Colonic mucosa (tissue), 4 donors: Measurements from ENCODE around the gene CYFIP2. TPM values are rescaled to one million over a fixed set of nuclear protein-coding genes. Genes with fewer than 3 reads are reported as not detected.

Source experiments
- DNase-seq: peaks from one replicate; pipeline ENCODE4 v3.0.0-alpha.2; 2020
- H3K27ac ChIP-seq: fragments of 200-600 bp; one replicate; pipeline ENCODE4 v1.8.0; 2021
- H3K27me3 ChIP-seq: fragments of 200-600 bp; one replicate; pipeline ENCODE4 v1.8.0; 2021
- H3K36me3 ChIP-seq: fragments of 200-600 bp; one replicate; pipeline ENCODE4 v1.8.0; 2021
- H3K4me1 ChIP-seq: fragments of 200-600 bp; one replicate; pipeline ENCODE4 v1.8.0; 2021; ENCODE audit warnings: mild to moderate bottlenecking
- H3K4me3 ChIP-seq: fragments of 200-600 bp; one replicate; pipeline ENCODE4 v1.8.0; 2021
- H3K9ac ChIP-seq, 2 donors: one replicate each; pipeline ENCODE4 v1.7.0; 2013; ENCODE audit warnings: control low read depth in 2 of 2, low read depth in 2 of 2, low read length in 2 of 2
- H3K9me3 ChIP-seq: fragments of 200-600 bp; one replicate; pipeline ENCODE4 v1.8.0; 2021
- intact Hi-C: fragments of 100-400 bp; cut with DNase I; formaldehyde crosslinking; loops from one replicate; pipeline ENCODE4 v1.14.1; 2022
- total RNA-seq, 2 donors: library from RNA; stranded (reverse); fragmentation: NEBNext Ultra II Directional in 1 of 2; extraction: Animal tissue kit (Norgen Biotek cat#: 25700) in 1 of 2; gene quantifications; one replicate each; pipeline ENCODE4 v1.2.1, GENCODE V29; 2021
- TF ChIP-seq, protein P1 (sequence below): fragments of 200-600 bp; IDR thresholded peaks from one replicate; pipeline ENCODE4 v1.8.0; 2022; ENCODE audit warnings: antibody characterized with exemption, mild to moderate bottlenecking
- donor health status: healthy.
- donor health status: DM: no; HTN: no; CAD: no.
- donor health status: DM: no; HTN: no; CAD: no.

Gene CYFIP2
- total RNA-seq, 2 donors from 2014 or later: 22.4 to 26.1 TPM

DNA sequence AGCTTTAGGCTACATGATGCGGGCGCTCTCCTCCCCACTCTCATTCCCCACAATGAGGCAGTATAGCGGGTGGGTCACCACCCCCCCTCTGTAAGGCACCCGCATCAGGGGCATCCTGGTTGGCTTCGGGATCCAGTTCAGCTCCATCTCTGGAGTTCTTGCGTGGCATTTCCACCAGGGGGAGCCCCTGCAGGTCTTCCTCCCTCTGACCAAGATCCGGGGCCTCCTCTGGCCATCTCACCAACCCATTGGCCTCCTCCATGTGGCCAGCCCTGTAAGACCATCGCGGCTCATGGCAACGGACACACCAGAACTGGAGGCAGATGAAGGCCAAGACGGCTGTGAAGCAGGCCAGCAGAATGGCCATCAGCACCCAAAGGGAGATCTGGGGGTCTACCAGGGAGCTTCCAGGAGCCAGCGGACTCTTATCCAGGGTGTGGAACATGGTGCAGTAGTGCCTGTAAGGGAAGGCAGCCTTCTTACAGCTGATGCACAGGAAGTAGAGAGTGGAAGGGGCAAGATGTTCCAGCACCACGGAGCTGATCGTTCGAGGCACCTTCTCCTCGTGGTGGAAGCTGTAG lies 77.0 kb downstream of the CYFIP2 start:
- Histone ChIP-seq H3K27ac (no peak overlapping the region), H3K27me3 (no peaks in the 10 kb centered on the region), H3K4me3 (no peak overlapping the region), H3K36me3 (no peaks in the 10 kb centered on the region), H3K4me1 (no peaks in the 10 kb centered on the region), H3K9me3 (no peaks in the 10 kb centered on the region), H3K9ac (no peak overlapping the region)
- TF ChIP-seq, protein P1, sequence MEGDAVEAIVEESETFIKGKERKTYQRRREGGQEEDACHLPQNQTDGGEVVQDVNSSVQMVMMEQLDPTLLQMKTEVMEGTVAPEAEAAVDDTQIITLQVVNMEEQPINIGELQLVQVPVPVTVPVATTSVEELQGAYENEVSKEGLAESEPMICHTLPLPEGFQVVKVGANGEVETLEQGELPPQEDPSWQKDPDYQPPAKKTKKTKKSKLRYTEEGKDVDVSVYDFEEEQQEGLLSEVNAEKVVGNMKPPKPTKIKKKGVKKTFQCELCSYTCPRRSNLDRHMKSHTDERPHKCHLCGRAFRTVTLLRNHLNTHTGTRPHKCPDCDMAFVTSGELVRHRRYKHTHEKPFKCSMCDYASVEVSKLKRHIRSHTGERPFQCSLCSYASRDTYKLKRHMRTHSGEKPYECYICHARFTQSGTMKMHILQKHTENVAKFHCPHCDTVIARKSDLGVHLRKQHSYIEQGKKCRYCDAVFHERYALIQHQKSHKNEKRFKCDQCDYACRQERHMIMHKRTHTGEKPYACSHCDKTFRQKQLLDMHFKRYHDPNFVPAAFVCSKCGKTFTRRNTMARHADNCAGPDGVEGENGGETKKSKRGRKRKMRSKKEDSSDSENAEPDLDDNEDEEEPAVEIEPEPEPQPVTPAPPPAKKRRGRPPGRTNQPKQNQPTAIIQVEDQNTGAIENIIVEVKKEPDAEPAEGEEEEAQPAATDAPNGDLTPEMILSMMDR: peak; percentile 51
- DNase-seq: peak; percentile 30
- intact Hi-C loops: no loop called here

DNA sequence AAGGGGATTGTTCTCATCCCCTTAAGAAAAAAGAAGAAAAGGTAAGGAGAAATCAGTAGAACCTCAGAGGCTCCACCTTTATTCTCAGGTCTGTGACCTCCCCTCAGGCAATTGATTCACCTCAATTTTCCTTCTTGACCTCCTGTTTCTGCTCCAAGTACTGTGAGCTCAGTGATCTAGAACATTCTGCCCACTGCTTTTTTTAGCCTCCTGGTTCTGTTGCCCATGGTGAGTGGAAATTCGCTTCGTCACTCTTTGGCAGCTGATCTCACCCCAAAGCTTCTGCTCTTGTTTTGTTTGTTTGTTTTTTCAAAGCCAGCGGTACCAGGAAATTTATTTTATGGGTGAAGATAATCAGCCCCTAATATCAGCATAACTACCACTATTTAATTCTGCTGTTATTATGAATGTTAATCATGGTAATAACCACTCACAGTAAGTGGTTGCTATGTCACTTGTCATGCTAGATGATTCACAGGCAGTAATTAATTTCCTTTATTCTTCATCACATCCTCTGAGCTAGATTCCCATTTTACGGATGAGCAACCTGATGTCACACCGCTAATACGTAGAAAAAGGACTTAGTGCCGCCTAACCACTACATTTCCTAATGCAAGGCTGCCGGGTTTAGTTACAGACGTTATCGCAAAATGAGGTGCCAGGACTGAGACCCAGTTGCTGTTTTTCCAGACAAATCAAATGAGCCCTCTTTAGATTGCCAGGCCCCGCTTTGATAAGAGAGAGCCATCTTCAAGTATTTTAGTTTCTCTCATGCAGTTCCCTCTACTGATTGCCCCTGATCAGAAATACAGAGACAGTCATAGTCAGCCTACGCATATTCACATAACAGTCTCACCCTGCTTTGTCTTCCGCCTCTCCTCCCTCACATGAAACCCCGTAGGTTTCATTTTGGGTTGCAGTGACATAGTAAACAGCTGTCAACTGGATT lies 78.2 kb downstream of the CYFIP2 start:
- intact Hi-C loops: no loop called here
- TF ChIP-seq, protein P1: no peak
- no peak overlapping the region for H3K27ac ChIP-seq

DNA sequence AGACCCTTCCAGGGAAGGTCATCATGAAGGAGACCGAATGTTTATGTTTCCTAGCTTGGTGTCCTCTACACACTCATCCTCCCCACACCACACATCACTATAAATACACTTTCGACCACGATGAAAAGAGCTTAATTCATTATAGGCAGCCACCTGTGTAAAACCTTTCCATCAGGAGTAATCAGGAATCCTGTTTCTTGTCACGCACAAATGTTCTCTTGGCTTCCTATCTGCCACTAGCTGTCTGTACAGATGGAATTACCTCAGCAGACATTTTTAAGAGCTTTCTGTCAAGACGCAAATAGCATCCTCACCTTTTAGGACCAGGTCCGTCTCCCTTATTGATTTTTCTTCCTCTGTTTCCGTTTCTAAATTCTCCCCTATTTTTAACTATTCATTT lies 79.1 kb downstream of the CYFIP2 start:
- TF ChIP-seq, protein P1: no peak
- Histone ChIP-seq H3K27ac (no peak overlapping the region), H3K9me3 (no peaks in the 10 kb centered on the region), H3K9ac (no peak overlapping the region), H3K27me3 (no peaks in the 10 kb centered on the region), H3K4me1 (no peaks in the 10 kb centered on the region), H3K36me3 (no peaks in the 10 kb centered on the region), H3K4me3 (no peak overlapping the region)
- DNase-seq: no peak
- intact Hi-C loops: no loop called here

More for the DNA sequence above, 78.2 kb downstream of the CYFIP2 start:
- Histone ChIP-seq H3K4me3 (no peak overlapping the region), H3K36me3 (no peaks in the 10 kb centered on the region), H3K9me3 (no peaks in the 10 kb centered on the region), H3K9ac (no peak overlapping the region), H3K4me1 (no peaks in the 10 kb centered on the region), H3K27me3 (no peaks in the 10 kb centered on the region)
- DNase-seq: no peak

DNA sequence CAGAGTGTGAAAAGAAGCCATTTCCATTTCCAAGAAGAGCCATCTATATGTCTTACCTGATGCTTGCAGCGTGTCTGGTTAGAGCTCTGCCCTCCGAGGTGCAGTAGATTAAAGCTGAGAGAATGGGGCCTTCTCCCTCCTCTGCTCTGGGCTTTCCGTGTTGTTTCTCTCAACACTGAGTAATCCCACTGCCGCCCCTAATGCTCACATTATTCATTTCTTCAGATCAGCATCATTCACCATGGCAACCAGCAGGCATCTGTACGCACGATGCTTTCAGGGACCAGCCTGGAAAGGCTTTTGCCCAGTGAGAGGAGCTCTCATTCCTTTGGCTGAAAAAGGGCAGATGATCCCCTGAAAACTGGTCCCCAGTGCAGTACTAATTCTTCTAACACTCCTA lies 79.6 kb downstream of the CYFIP2 start:
- intact Hi-C loops: no loop called here
- Histone ChIP-seq H3K9ac (no peak overlapping the region), H3K9me3 (no peaks in the 10 kb centered on the region), H3K27me3 (no peaks in the 10 kb centered on the region), H3K4me3 (no peak overlapping the region), H3K36me3 (no peaks in the 10 kb centered on the region), H3K27ac (no peak overlapping the region), H3K4me1 (no peaks in the 10 kb centered on the region)
- TF ChIP-seq, protein P1: no peak
- no peak for DNase-seq

DNA sequence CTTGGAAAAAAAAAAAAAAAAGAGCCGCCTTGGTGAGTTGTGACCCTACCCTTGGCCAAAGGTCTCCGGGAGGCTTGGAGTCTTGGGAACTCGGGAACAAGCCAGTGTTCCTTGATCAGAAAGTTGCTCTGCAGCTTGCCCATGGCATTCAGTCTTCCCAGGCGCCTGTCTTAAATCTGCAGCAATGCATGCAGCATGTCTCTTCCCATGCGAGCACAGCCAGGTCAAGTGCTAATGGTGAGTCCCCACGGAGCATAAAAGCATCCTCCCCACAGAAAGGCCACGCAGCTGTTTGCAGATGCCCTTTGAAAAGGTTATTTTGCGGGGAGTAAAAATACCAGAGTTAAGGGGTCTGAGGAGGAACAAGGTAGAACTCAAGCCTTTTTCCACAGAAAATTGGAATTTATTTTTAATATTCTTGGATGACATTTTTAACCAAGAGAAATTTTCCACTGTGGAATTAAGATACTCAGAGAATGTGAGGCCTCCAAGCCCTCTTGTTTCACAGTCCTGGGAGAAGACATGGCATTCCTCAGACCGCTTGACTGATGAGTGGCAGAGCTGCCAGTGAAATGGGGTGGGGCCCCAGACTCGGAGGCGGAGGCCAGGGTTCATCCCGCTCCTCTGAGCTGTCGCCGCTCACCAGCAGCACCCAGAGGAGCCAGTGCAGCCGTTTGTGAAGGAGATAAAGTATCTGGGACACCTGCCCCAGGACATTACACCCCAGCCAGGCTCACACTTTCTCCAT lies 81.6 kb downstream of the CYFIP2 start:
- Histone ChIP-seq H3K4me1 (no peaks in the 10 kb centered on the region), H3K4me3 (no peak overlapping the region), H3K27ac (no peak overlapping the region), H3K9me3 (no peaks in the 10 kb centered on the region), H3K27me3 (no peaks in the 10 kb centered on the region), H3K9ac (no peak overlapping the region), H3K36me3 (no peaks in the 10 kb centered on the region)
- DNase-seq: no peak
- intact Hi-C loops: no loop called here
- TF ChIP-seq, protein P1: no peak
